Measurements from ENCODE around the gene MARCHF10.

GRCh38 chr17:62704381-62704971 is 103.6 kb downstream of the MARCHF10 start:
- TF ChIP-seq ZNF792 (CRISPR knock-in tag; IDR thresholded peaks at IDR 0.05) (no peak), KDM3A (CRISPR knock-in tag; IDR thresholded peaks at IDR 0.05; ENCODE audit: low read depth) (no peak), TAF1 (CRISPR knock-in tag; IDR thresholded peaks at IDR 0.05) (no peak), FOXA1 (IDR thresholded peaks at IDR 0.05) (no peak), FOXA1 (CRISPR knock-in tag; IDR thresholded peaks at IDR 0.05) (no peak), MXI1 (IDR thresholded peaks at IDR 0.05; ENCODE audit: borderline replicate concordance, low read depth, low read length) (no peak)
